B cell (primary cell): ENCODE results near the gene ACP7. TPM values are rescaled to one million over a fixed set of nuclear protein-coding genes. Genes with fewer than 3 reads are reported as not detected.

Experiments used
- ATAC-seq: fragments of 200-7000 bp; cut with Tn5 transposase; one replicate; pipeline ENCODE4 v1.10.0; 2021; ENCODE audit warnings: low read depth, mild to moderate bottlenecking, moderate number of reproducible peaks, moderate library complexity
- CTCF ChIA-PET: fragments of 350-600 bp; sonication (Branson Sonifier 250); formaldehyde crosslinking; loops from one replicate; lab custom pipeline; 2021; ENCODE audit warnings: antibody characterized with exemption, inconsistent platforms; lab: Charles Lee
- POLR2A ChIA-PET: fragments of 350-600 bp; sonication (Branson Sonifier 250); formaldehyde crosslinking; loops from one replicate; lab custom pipeline; 2021; ENCODE audit warnings: antibody characterized with exemption; lab: Charles Lee
- DNase-seq: peaks from one replicate; pipeline ENCODE4 v3.0.0; 2013
- H2AFZ ChIP-seq: 2 replicates; pipeline ENCODE4 v1.6.1; 2012; ENCODE audit warnings: mild to moderate bottlenecking, low read depth, low read length; ENCODE audit not compliant: insufficient read depth, poor library complexity, severe bottlenecking
- H3K27ac ChIP-seq, 2 donors: 1 replicate in 1 of 2; 2 replicates in 1 of 2; pipeline ENCODE4 v1.5.1; 2012 to 2013; ENCODE audit warnings: low read length in 2 of 2, mild to moderate bottlenecking in 2 of 2, moderate library complexity in 1 of 2
- H3K27me3 ChIP-seq, 4 experiments: fragments of 200-600 bp in 1 of 4; sonication (generic) in 1 of 4; replicated peaks in 1 of 4; 1 replicate in 2 of 4; 2 replicates in 2 of 4; pipeline versions ENCODE4 v1.6.1 to v1.7.0; 2013 to 2016; ENCODE audit warnings: low read length in 3 of 4, mild to moderate bottlenecking in 2 of 4, mixed read lengths in 1 of 4, moderate library complexity in 1 of 4; ENCODE audit not compliant: insufficient read depth in 4 of 4, control insufficient read depth in 3 of 4; ENCODE audit errors: control extremely low read depth in 1 of 4
- H3K36me3 ChIP-seq, 2 experiments: replicated peaks in 1 of 2; 1 replicate in 1 of 2; 2 replicates in 1 of 2; pipeline versions ENCODE4 v1.6.1 to v1.7.1; 2013; ENCODE audit warnings: low read length in 1 of 2; ENCODE audit not compliant: insufficient read depth in 2 of 2, control insufficient read depth in 1 of 2; ENCODE audit errors: control extremely low read depth in 1 of 2, extremely low read depth in 1 of 2
- H3K4me1 ChIP-seq, 2 donors: fragments of 200-600 bp in 1 of 2; sonication (generic) in 1 of 2; 1 replicate in 1 of 2; 2 replicates in 1 of 2; pipeline versions ENCODE4 v1.5.1 to v1.6.1; 2013 to 2017; ENCODE audit warnings: low read length in 2 of 2; ENCODE audit not compliant: control insufficient read depth in 2 of 2, insufficient read depth in 2 of 2
- H3K4me2 ChIP-seq: replicated peaks from 2 replicates; pipeline ENCODE3; 2012; ENCODE audit warnings: mild to moderate bottlenecking, low read depth, low read length; ENCODE audit not compliant: poor library complexity, severe bottlenecking
- H3K4me3 ChIP-seq, 5 experiments: fragments of 200-600 bp in 1 of 5; sonication (generic) in 1 of 5; 1 replicate in 3 of 5; 2 replicates in 2 of 5; pipeline versions ENCODE4 v1.5.1 to v1.7.0; 2011 to 2016; ENCODE audit warnings: low read length in 4 of 5, mild to moderate bottlenecking in 4 of 5, low read depth in 2 of 5, control low read depth in 1 of 5, moderate library complexity in 1 of 5; ENCODE audit not compliant: insufficient read depth in 1 of 5; ENCODE audit errors: control extremely low read depth in 1 of 5, extremely low read depth in 1 of 5
- H3K79me2 ChIP-seq: fragments of 200-600 bp; sonication (generic); one replicate; pipeline ENCODE4 v1.6.0; 2016; ENCODE audit warnings: low read length; ENCODE audit not compliant: control insufficient read depth, insufficient read depth
- H3K9ac ChIP-seq: fragments of 200-600 bp; sonication (generic); 2 replicates; pipeline ENCODE4 v1.6.1; 2017; ENCODE audit warnings: mild to moderate bottlenecking, low read length, moderate library complexity
- H3K9me3 ChIP-seq, 3 donors: one replicate each; pipeline versions ENCODE4 v1.6.1 to v1.7.1; 2013; ENCODE audit warnings: low read length in 2 of 3; ENCODE audit not compliant: control insufficient read depth in 2 of 3, insufficient read depth in 1 of 3; ENCODE audit errors: control extremely low read depth in 1 of 3
- H4K20me1 ChIP-seq: 2 replicates; pipeline ENCODE4 v1.6.0; 2012; ENCODE audit warnings: mild to moderate bottlenecking, low read length; ENCODE audit not compliant: insufficient read depth, control insufficient read depth, poor library complexity, severe bottlenecking
- H3K27ac Mint-ChIP-seq: one replicate; pipeline ENCODE4 v1.8.0; 2021; ENCODE audit warnings: mixed read lengths
- H3K27me3 Mint-ChIP-seq: one replicate; pipeline ENCODE4 v1.8.0; 2021; ENCODE audit warnings: mixed read lengths
- H3K4me1 Mint-ChIP-seq: one replicate; pipeline ENCODE4 v1.8.0; 2021; ENCODE audit warnings: mixed read lengths
- H3K4me3 Mint-ChIP-seq: one replicate; pipeline ENCODE4 v1.8.0; 2021; ENCODE audit warnings: mixed read lengths
- H3K9me3 Mint-ChIP-seq: one replicate; pipeline ENCODE4 v1.8.0; 2022; ENCODE audit warnings: mixed read lengths; ENCODE audit not compliant: insufficient read depth
- CTCF ChIP-seq: fragments of 200-600 bp; IDR thresholded peaks from one replicate; pipeline ENCODE4 v1.8.0; 2022; ENCODE audit warnings: antibody characterized with exemption, mild to moderate bottlenecking
- EZH2 ChIP-seq: IDR thresholded peaks from 2 replicates; pipeline ENCODE4 v1.6.1; 2012; ENCODE audit warnings: borderline replicate concordance, low read depth, mild to moderate bottlenecking, moderate library complexity, low read length; ENCODE audit not compliant: insufficient read depth, poor library complexity, severe bottlenecking
- WGBS: methylation state at CpG from one replicate; pipeline ENCODE4 v1.1.5; 2013; ENCODE audit warnings: missing lambda C conversion rate; ENCODE audit not compliant: insufficient coverage; 5-methylcytosine and 5-hydroxymethylcytosine counted together
- intact Hi-C: fragments of 100-400 bp; cut with micrococcal nuclease; formaldehyde crosslinking; loops from one replicate; pipeline ENCODE4 v1.10.0; 2022
- polyA plus RNA-seq: library from polyadenylated mRNA; depleted of rRNA; stranded (reverse); fragments of >200 nt; gene quantifications from 2 replicates; pipeline ENCODE4 v1.2.3, GENCODE V29; 2012
- total RNA-seq, 2 donors: library from RNA; stranded (reverse); fragments of 120-200 nt in 1 of 2; gene quantifications; 1 replicate in 1 of 2; 2 replicates in 1 of 2; pipeline versions ENCODE4 v1.2.3 to v1.2.4, GENCODE V29; 2013 to 2022

ACP7 gene
- total and polyA plus RNA-seq, 2 donors (not counting 1 experiment from before 2014, with no cell fraction given): not detected

GRCh38 chr19:39127812-39128515 is 43.8 kb downstream of the ACP7 start:
- Histone ChIP-seq H3K4me3 (no peak overlapping the region), H3K4me2 (no peak overlapping the region), H3K27me3 (no peaks in the 10 kb centered on the region), H4K20me1 (peaks cover 8% of the 10 kb centered on the region), H3K9ac (no peak overlapping the region), H3K9me3 (no peaks in the 10 kb centered on the region), H3K36me3 (no peaks in the 10 kb centered on the region), H3K79me2 (peaks cover 34% of the 10 kb centered on the region), H2AFZ (no peak overlapping the region), H3K27ac (no peak overlapping the region), H3K4me1 (peaks cover 0 to 30% of the 10 kb centered on the region in 2 donors)
- Mint-ChIP-seq H3K27ac (no peak overlapping the region), H3K27me3 (no peaks in the 10 kb centered on the region), H3K9me3 (no peaks in the 10 kb centered on the region), H3K4me3 (peak overlapping the region; percentile 34), H3K4me1 (peaks cover 64% of the 10 kb centered on the region)
- no peak for DNase-seq
- TF ChIP-seq CTCF: no peak
- no peak for TF ChIP-seq EZH2
- CTCF ChIA-PET: no interaction called here
- POLR2A ChIA-PET: no interaction called here
- ATAC-seq: no peak
- WGBS: 84% methylated on average over 8 of the region's 9 CpGs
- intact Hi-C loops: no loop called here

- POLR2A ChIA-PET: no interaction called here
These were observed 44.4 kb downstream of the ACP7 start for GRCh38 chr19:39128516-39129079.

More at GRCh38 chr19:39128516-39129079, 44.4 kb downstream of the ACP7 start:
- Histone ChIP-seq H3K9me3 (no peaks in the 10 kb centered on the region), H3K4me2 (no peak overlapping the region), H3K4me3 (no peak overlapping the region), H3K79me2 (peaks cover 34% of the 10 kb centered on the region), H3K4me1 (peaks cover 0 to 30% of the 10 kb centered on the region in 2 donors), H3K27me3 (no peaks in the 10 kb centered on the region), H2AFZ (no peak overlapping the region), H3K9ac (no peak overlapping the region), H3K36me3 (no peaks in the 10 kb centered on the region), H3K27ac (no peak overlapping the region), H4K20me1 (peaks cover 14% of the 10 kb centered on the region)
- CTCF ChIA-PET: interaction anchor here (0.5 kb wide), 2 partner anchors 10 to 63 kb away, joined by 3 to 4 read pairs; no protein-coding TSS in a partner anchor
- Mint-ChIP-seq H3K4me1 (peaks cover 64% of the 10 kb centered on the region), H3K27ac (peak overlapping the region; percentile 20), H3K4me3 (no peak overlapping the region), H3K9me3 (no peaks in the 10 kb centered on the region), H3K27me3 (no peaks in the 10 kb centered on the region)
- TF ChIP-seq EZH2: no peak
- no peak for TF ChIP-seq CTCF
- ATAC-seq (no peak), DNase-seq (no peak)
- WGBS: 89% methylated on average over 5 of the region's 6 CpGs
- intact Hi-C loops: no loop called here
